Endothelial cell (in vitro differentiated cells): Measurements from ENCODE around the gene BEND7. TPM values are rescaled to one million over a fixed set of nuclear protein-coding genes. Genes with fewer than 3 reads are reported as not detected.

Experiments used
- DNase-seq: peaks from one replicate; pipeline ENCODE4 v3.0.0; 2021; ENCODE audit warnings: low spot score
- H3K27ac Mint-ChIP-seq: one replicate; pipeline ENCODE4 v1.8.0; 2021; ENCODE audit warnings: mixed read lengths, inconsistent platforms; ENCODE audit not compliant: unreplicated experiment
- H3K27me3 Mint-ChIP-seq: one replicate; pipeline ENCODE4 v1.8.0; 2021; ENCODE audit warnings: mild to moderate bottlenecking, moderate library complexity, mixed read lengths, inconsistent platforms; ENCODE audit not compliant: unreplicated experiment
- H3K36me3 Mint-ChIP-seq: one replicate; pipeline ENCODE4 v1.8.0; 2021; ENCODE audit warnings: mild to moderate bottlenecking, low read depth, mixed read lengths, inconsistent platforms; ENCODE audit not compliant: unreplicated experiment
- H3K4me1 Mint-ChIP-seq: one replicate; pipeline ENCODE4 v1.8.0; 2021; ENCODE audit warnings: mild to moderate bottlenecking, mixed read lengths, inconsistent platforms; ENCODE audit not compliant: unreplicated experiment
- H3K4me3 Mint-ChIP-seq: one replicate; pipeline ENCODE4 v1.8.0; 2021; ENCODE audit warnings: mild to moderate bottlenecking, mixed read lengths, inconsistent platforms; ENCODE audit not compliant: unreplicated experiment
- H3K9me3 Mint-ChIP-seq: one replicate; pipeline ENCODE4 v1.8.0; 2021; ENCODE audit warnings: mixed read lengths, inconsistent platforms; ENCODE audit not compliant: unreplicated experiment
- total RNA-seq: library from RNA; stranded (reverse); fragmentation: NEBNext Ultra II Directional; extraction: Animal tissue kit (Norgen Biotek cat#: 25700); gene quantifications from one replicate; pipeline ENCODE4 v1.2.1, GENCODE V29; 2021; ENCODE audit not compliant: unreplicated experiment
- TF ChIP-seq, protein P1 (sequence below): fragments of 200-600 bp; sonication (generic); IDR thresholded peaks from one replicate; pipeline ENCODE4 v1.5.0; 2021; ENCODE audit warnings: antibody characterized with exemption; ENCODE audit not compliant: unreplicated experiment

BEND7 gene
- total RNA-seq, 1 donor from 2014 or later, result 53.3 TPM

GRCh38 chr10:13521026-13521425 lies 7.8 kb downstream of the BEND7 start:
- Mint-ChIP-seq H3K27ac (no peak overlapping the region), H3K36me3 (peaks cover 49% of the 10 kb centered on the region), H3K9me3 (no peaks in the 10 kb centered on the region), H3K27me3 (peaks cover 4% of the 10 kb centered on the region), H3K4me3 (no peak overlapping the region), H3K4me1 (peaks cover 22% of the 10 kb centered on the region)
- DNase-seq, result no peak
- TF ChIP-seq, protein P1, sequence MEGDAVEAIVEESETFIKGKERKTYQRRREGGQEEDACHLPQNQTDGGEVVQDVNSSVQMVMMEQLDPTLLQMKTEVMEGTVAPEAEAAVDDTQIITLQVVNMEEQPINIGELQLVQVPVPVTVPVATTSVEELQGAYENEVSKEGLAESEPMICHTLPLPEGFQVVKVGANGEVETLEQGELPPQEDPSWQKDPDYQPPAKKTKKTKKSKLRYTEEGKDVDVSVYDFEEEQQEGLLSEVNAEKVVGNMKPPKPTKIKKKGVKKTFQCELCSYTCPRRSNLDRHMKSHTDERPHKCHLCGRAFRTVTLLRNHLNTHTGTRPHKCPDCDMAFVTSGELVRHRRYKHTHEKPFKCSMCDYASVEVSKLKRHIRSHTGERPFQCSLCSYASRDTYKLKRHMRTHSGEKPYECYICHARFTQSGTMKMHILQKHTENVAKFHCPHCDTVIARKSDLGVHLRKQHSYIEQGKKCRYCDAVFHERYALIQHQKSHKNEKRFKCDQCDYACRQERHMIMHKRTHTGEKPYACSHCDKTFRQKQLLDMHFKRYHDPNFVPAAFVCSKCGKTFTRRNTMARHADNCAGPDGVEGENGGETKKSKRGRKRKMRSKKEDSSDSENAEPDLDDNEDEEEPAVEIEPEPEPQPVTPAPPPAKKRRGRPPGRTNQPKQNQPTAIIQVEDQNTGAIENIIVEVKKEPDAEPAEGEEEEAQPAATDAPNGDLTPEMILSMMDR, result no peak

- TF ChIP-seq, protein P1, result no peak
- Mint-ChIP-seq H3K4me3 (no peak overlapping the region), H3K9me3 (no peaks in the 10 kb centered on the region), H3K27me3 (peaks cover 4% of the 10 kb centered on the region), H3K4me1 (peaks cover 17% of the 10 kb centered on the region), H3K36me3 (peaks cover 53% of the 10 kb centered on the region), H3K27ac (no peak overlapping the region)
- no peak for DNase-seq
Observed at GRCh38 chr10:13520194-13520593, 8.6 kb downstream of the BEND7 start.

- DNase-seq, result peak; percentile 35
- Mint-ChIP-seq H3K4me3 (no peak overlapping the region), H3K9me3 (no peaks in the 10 kb centered on the region), H3K4me1 (peaks cover 3% of the 10 kb centered on the region), H3K27me3 (peaks cover 4% of the 10 kb centered on the region), H3K27ac (no peak overlapping the region), H3K36me3 (peaks cover 48% of the 10 kb centered on the region)
- TF ChIP-seq, protein P1, result no peak
Observed at GRCh38 chr10:13518076-13518692, 10.6 kb downstream of the BEND7 start.

DNA sequence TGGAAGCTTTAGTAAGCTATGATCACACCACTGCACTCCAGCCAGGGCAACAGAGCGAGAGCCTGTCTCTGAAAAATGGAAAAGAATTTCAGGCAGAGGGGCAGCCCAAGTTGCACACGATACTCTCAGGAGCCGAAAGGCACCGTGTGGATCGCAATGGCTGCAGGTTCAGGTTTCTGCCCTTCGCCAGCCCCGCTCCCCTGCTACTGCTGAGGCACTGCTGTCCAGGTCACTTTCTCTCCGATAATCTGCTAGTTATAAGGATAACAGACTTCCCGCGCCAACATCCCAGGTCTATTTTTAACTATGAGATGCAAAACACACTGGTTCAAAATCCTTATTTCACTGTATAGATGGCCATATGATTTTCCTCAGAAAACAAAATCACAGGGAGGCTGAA lies 11.1 kb downstream of the BEND7 start:
- TF ChIP-seq, protein P1, result no peak
- Mint-ChIP-seq H3K27ac (no peak overlapping the region), H3K27me3 (peaks cover 4% of the 10 kb centered on the region), H3K9me3 (no peaks in the 10 kb centered on the region), H3K4me1 (peaks cover 2% of the 10 kb centered on the region), H3K36me3 (peaks cover 43% of the 10 kb centered on the region), H3K4me3 (no peak overlapping the region)
- DNase-seq, result no peak

DNA sequence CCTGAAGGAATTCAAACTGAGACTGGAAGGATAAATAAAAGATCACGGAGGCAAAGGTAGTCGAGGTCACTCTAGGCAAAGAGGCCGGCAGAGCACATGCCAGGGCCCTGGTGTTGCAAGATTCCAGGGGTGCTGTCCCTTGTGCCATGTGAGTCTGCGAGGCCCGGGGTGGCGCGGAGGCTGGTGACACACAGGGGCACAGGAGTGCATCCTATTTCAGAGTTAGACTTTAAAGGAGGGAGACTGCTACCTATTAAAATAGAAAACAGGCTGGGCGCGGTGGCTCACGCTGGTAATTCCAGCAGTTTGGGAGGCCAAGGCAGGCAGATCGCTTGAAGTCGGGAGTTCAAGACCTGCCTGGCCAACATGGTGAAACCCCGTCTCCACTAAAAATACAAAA lies 12.6 kb downstream of the BEND7 start:
- TF ChIP-seq, protein P1, result no peak
- no peak overlapping the region for H3K4me3 Mint-ChIP-seq
- peak overlapping the region; percentile 6 for H3K27ac Mint-ChIP-seq
- H3K27me3 Mint-ChIP-seq, result peaks cover 4% of the 10 kb centered on the region
- no peak for DNase-seq
- peaks cover 2% of the 10 kb centered on the region for H3K4me1 Mint-ChIP-seq
- peaks cover 29% of the 10 kb centered on the region for H3K36me3 Mint-ChIP-seq
- no peaks in the 10 kb centered on the region for H3K9me3 Mint-ChIP-seq
